T-cell (primary cell): ENCODE data around the gene CSDE1. TPM values are rescaled to one million over a fixed set of nuclear protein-coding genes. Genes with fewer than 3 reads are reported as not detected.

Experiments
- ATAC-seq, 4 experiments: fragments of 200-7000 bp in 3 of 4; fragments of 150-1000 bp in 1 of 4; cut with Tn5 transposase; replicated peaks in 1 of 4; 1 replicate in 3 of 4; 2 replicates in 1 of 4; pipeline ENCODE4 v1.10.0; 2021; ENCODE audit warnings: moderate library complexity in 3 of 4, mild to moderate bottlenecking in 2 of 4, moderate number of reproducible peaks in 1 of 4
- CTCF ChIA-PET, 2 donors: fragments of 300-600 bp; sonication (Branson Sonifier 250); formaldehyde crosslinking; loops; one replicate each; lab custom pipeline; 2022; ENCODE audit warnings: antibody characterized with exemption in 2 of 2; lab: Charles Lee
- POLR2A ChIA-PET, 2 donors: fragments of 300-600 bp; sonication (Branson Sonifier 250); formaldehyde crosslinking; loops; one replicate each; lab custom pipeline; 2022; ENCODE audit warnings: antibody characterized with exemption in 2 of 2; lab: Charles Lee
- DNase-seq, 35 experiments: peaks; one replicate each; pipeline versions ENCODE4 v3.0.0 to v3.0.0-alpha.2; 2013 to 2023
- H3K27ac ChIP-seq: one replicate; pipeline ENCODE4 v1.5.1; 2013; ENCODE audit warnings: low read length
- H3K27me3 ChIP-seq, 2 experiments: replicated peaks in 1 of 2; 1 replicate in 1 of 2; 2 replicates in 1 of 2; pipeline versions ENCODE4 v1.6.1 to v1.7.0; 2013; ENCODE audit warnings: low read length in 1 of 2, mixed read lengths in 1 of 2; ENCODE audit not compliant: control insufficient read depth in 2 of 2, insufficient read depth in 2 of 2; ENCODE audit errors: extremely low read depth in 1 of 2
- H3K36me3 ChIP-seq, 2 donors: 1 replicate in 1 of 2; 2 replicates in 1 of 2; pipeline versions ENCODE4 v1.6.1 to v1.7.0; 2013; ENCODE audit warnings: low read length in 1 of 2; ENCODE audit not compliant: control insufficient read depth in 2 of 2, insufficient read depth in 1 of 2; ENCODE audit errors: extremely low read depth in 1 of 2
- H3K4me1 ChIP-seq, 2 experiments: 1 replicate in 1 of 2; 2 replicates in 1 of 2; pipeline versions ENCODE4 v1.6.1 to v1.7.0; 2013; ENCODE audit warnings: low read length in 2 of 2, mixed read lengths in 1 of 2; ENCODE audit not compliant: insufficient read depth in 2 of 2, control insufficient read depth in 1 of 2; ENCODE audit errors: extremely low read depth in 1 of 2
- H3K4me3 ChIP-seq, 2 donors: 1 replicate in 1 of 2; 2 replicates in 1 of 2; pipeline versions ENCODE4 v1.5.1 to v1.7.0; 2013; ENCODE audit warnings: mild to moderate bottlenecking in 2 of 2, low read length in 1 of 2, moderate library complexity in 1 of 2; ENCODE audit not compliant: control insufficient read depth in 1 of 2; ENCODE audit errors: extremely low read depth in 1 of 2
- H3K9me3 ChIP-seq: 2 replicates; pipeline ENCODE4 v1.7.0; 2013
- H3K27ac Mint-ChIP-seq, 2 donors: one replicate each; pipeline ENCODE4 v1.8.0; 2020 to 2021; ENCODE audit warnings: mild to moderate bottlenecking in 2 of 2, mixed read lengths in 2 of 2
- H3K27me3 Mint-ChIP-seq, 2 donors: one replicate each; pipeline ENCODE4 v1.8.0; 2021 to 2022; ENCODE audit warnings: mixed read lengths in 2 of 2
- H3K36me3 Mint-ChIP-seq: one replicate; pipeline ENCODE4 v1.8.0; 2021; ENCODE audit warnings: mixed read lengths
- H3K4me1 Mint-ChIP-seq, 3 donors: one replicate each; pipeline ENCODE4 v1.8.0; 2020 to 2022; ENCODE audit warnings: mixed read lengths in 3 of 3, mild to moderate bottlenecking in 1 of 3
- H3K4me3 Mint-ChIP-seq, 3 donors: one replicate each; pipeline ENCODE4 v1.8.0; 2020 to 2022; ENCODE audit warnings: mild to moderate bottlenecking in 3 of 3, mixed read lengths in 3 of 3, moderate library complexity in 3 of 3
- H3K9me3 Mint-ChIP-seq, 3 donors: one replicate each; pipeline ENCODE4 v1.8.0; 2020 to 2022; ENCODE audit warnings: mixed read lengths in 3 of 3
- WGBS: methylation state at CpG from one replicate; pipeline ENCODE4 v1.1.5; 2013; ENCODE audit warnings: missing lambda C conversion rate; ENCODE audit not compliant: insufficient coverage; 5-methylcytosine and 5-hydroxymethylcytosine counted together
- total RNA-seq, 35 experiments: library from RNA in 6 of 35; stranded (reverse) in 6 of 35; fragments of 120-200 nt in 1 of 35; gene quantifications; one replicate each; pipeline versions ENCODE4 v1.2.1 to v1.2.4 and lab custom pipeline; 2013 to 2026

Gene CSDE1
- total RNA-seq, 5 donors from 2014 or later (not counting 1 experiment from before 2014, with no cell fraction given): 384 to 623 (median 411) TPM

DNA sequence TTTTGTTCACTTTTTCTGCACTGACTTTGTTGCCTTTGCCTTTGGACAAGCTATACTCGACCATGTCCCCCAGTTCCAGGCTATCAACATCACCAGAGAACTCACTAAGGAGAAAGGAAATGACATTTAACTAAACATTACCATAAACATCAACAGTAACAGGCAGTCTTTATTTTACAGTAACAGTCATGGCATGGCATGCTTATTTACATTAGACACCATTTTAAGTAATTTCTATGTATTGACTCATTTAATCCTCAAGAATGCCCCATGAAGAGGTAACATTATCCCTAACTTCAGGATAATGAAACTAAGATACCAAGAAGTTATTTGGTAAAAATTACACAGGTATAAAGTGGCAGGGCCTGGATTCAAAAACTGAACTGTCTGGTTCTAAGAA lies 32.6 kb downstream of the CSDE1 start:
- H3K9me3 Mint-ChIP-seq: no peaks in the 10 kb centered on the region
- peaks cover 69% of the 10 kb centered on the region for H3K36me3 Mint-ChIP-seq
- H3K4me3 Mint-ChIP-seq: no peak overlapping the region
- no peaks in the 10 kb centered on the region for H3K9me3 ChIP-seq
- peak overlapping the region in 1 of 2 donors; percentile 4 for H3K27ac Mint-ChIP-seq
- H3K27me3 Mint-ChIP-seq: no peaks in the 10 kb centered on the region
- ATAC-seq: no peak
- no peak for DNase-seq
- H3K36me3 ChIP-seq: peaks cover 21 to 95% of the 10 kb centered on the region in 2 donors
- H3K4me1 Mint-ChIP-seq: peaks cover 0 to 10% (median 3%) of the 10 kb centered on the region in 3 donors
- H3K4me3 ChIP-seq: no peak overlapping the region
- ChIA-PET POLR2A (no interaction called here), CTCF (no interaction called here)
- H3K27ac ChIP-seq: no peak overlapping the region
- H3K27me3 ChIP-seq: no peaks in the 10 kb centered on the region
- H3K4me1 ChIP-seq: no peaks in the 10 kb centered on the region
- no CpG with 5 or more reads among the region's 1 CpG for WGBS

DNA sequence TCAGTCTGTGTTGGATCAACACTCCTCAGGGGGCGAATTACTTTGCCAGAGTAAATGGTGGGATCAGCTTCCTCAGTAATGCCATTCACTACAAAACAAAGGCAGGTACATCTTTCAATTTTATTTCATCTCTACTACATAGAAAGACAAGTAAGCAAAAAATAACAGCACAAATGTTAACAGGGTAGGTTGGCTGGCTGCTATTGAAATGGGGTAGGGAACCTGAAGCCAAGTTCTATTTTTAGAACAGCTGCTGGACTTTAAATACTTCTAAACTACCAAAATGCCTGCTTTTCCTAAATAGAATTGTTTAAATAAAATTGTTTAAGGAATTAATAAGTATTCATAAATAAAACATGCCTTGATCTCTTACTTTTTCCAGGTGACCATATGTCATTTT lies 33.9 kb downstream of the CSDE1 start:
- H3K9me3 Mint-ChIP-seq: no peaks in the 10 kb centered on the region
- CTCF ChIA-PET: no interaction called here
- Histone ChIP-seq H3K9me3 (no peaks in the 10 kb centered on the region), H3K27ac (no peak overlapping the region), H3K36me3 (peaks cover 26 to 95% of the 10 kb centered on the region in 2 donors), H3K27me3 (no peaks in the 10 kb centered on the region), H3K4me1 (no peaks in the 10 kb centered on the region), H3K4me3 (no peak overlapping the region)
- no CpG with 5 or more reads among the region's 1 CpG for WGBS
- peaks cover 0 to 4% (median 2%) of the 10 kb centered on the region in 3 donors for H3K4me1 Mint-ChIP-seq
- H3K27ac Mint-ChIP-seq: no peak overlapping the region
- no peak for ATAC-seq
- POLR2A ChIA-PET: interaction anchor here in 1 of 2 donors (1.0 kb wide), 1 partner anchor 15 kb away, joined by 3 read pairs; no protein-coding TSS in a partner anchor
- no peaks in the 10 kb centered on the region for H3K27me3 Mint-ChIP-seq
- no peak for DNase-seq
- H3K36me3 Mint-ChIP-seq: peaks cover 71% of the 10 kb centered on the region
- no peak overlapping the region for H3K4me3 Mint-ChIP-seq

DNA sequence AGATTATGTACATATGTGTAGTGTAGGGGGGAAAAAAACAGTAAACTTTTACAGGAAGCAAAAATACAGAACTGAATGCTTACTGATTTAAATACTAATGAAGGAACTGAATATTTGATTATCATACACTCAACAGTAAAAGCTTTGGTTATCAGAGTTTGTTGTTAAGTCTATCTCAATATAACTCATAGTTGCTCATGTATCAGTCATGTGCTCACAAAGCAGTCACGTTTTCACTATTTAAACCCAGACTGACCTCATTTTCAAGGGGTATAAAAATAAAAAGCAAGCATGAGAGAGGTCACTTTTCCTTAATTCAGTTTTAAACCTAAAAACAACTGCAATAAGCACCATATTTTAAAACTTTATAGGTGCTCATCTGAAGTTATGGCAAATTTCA lies 34.3 kb downstream of the CSDE1 start:
- POLR2A ChIA-PET: interaction anchor here in 1 of 2 donors (0.6 kb wide), 1 partner anchor 140 kb away, joined by 14 read pairs; no protein-coding TSS in a partner anchor
- H3K27ac Mint-ChIP-seq: no peak overlapping the region

DNA sequence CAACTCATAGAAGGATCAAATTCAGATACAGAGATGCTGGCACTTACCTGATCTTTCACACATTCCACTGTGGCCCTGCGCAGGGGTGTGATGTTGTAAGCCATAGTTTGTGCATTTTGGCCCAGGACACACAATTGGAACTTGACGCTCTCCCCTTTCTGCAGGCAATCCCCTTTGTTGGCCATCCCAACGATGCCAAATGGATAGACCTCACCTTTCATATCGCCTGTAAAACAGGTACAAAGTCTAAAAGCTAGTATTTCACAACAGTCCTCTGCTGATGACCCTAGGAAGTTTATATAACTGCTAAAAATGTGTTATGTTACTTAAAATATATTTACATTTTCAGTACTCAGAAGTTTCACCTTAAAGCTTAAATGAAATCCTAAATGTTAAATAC lies 37.3 kb downstream of the CSDE1 start:
- POLR2A ChIA-PET: interaction anchor here (0.6 to 1.3 kb wide), 5 partner anchors 8 to 1640 kb away, joined by 3 to 5 read pairs (median 3); no protein-coding TSS in a partner anchor
- no peaks in the 10 kb centered on the region for H3K9me3 ChIP-seq
- peaks cover 18 to 22% (median 19%) of the 10 kb centered on the region in 3 donors for H3K4me1 Mint-ChIP-seq
- no peak for DNase-seq
- peaks cover 25 to 78% of the 10 kb centered on the region in 2 donors for H3K36me3 ChIP-seq
- no peak overlapping the region for H3K27ac ChIP-seq
- peaks cover 65% of the 10 kb centered on the region for H3K36me3 Mint-ChIP-seq
- H3K9me3 Mint-ChIP-seq: no peaks in the 10 kb centered on the region
- no peak overlapping the region for H3K4me3 Mint-ChIP-seq
- H3K27me3 Mint-ChIP-seq: no peaks in the 10 kb centered on the region
- WGBS: no CpG with 5 or more reads among the region's 4 CpGs
- CTCF ChIA-PET: interaction anchor here in 1 of 2 donors (1.0 to 2.1 kb wide), 3 partner anchors 31 to 139 kb away, joined by 3 to 8 read pairs (median 4); partner anchors contain the start of gene BCAS2
- H3K4me1 ChIP-seq: peaks cover 11 to 12% of the 10 kb centered on the region in 2 experiments
- no peak overlapping the region for H3K27ac Mint-ChIP-seq
- no peak for ATAC-seq
- H3K27me3 ChIP-seq: no peaks in the 10 kb centered on the region
- no peak overlapping the region for H3K4me3 ChIP-seq

More for the DNA sequence above, 34.3 kb downstream of the CSDE1 start:
- no peaks in the 10 kb centered on the region for H3K4me1 ChIP-seq
- no peak overlapping the region for H3K27ac ChIP-seq
- Mint-ChIP-seq H3K27me3 (no peaks in the 10 kb centered on the region), H3K9me3 (no peaks in the 10 kb centered on the region), H3K4me3 (no peak overlapping the region), H3K36me3 (peaks cover 73% of the 10 kb centered on the region), H3K4me1 (peaks cover 0 to 4% (median 2%) of the 10 kb centered on the region in 3 donors)
- no peak for DNase-seq
- CTCF ChIA-PET: no interaction called here
- no peak for ATAC-seq
- H3K36me3 ChIP-seq: peaks cover 26 to 96% of the 10 kb centered on the region in 2 donors
- H3K9me3 ChIP-seq: no peaks in the 10 kb centered on the region
- H3K4me3 ChIP-seq: no peak overlapping the region
- no CpG with 5 or more reads among the region's 1 CpG for WGBS
- H3K27me3 ChIP-seq: no peaks in the 10 kb centered on the region

DNA sequence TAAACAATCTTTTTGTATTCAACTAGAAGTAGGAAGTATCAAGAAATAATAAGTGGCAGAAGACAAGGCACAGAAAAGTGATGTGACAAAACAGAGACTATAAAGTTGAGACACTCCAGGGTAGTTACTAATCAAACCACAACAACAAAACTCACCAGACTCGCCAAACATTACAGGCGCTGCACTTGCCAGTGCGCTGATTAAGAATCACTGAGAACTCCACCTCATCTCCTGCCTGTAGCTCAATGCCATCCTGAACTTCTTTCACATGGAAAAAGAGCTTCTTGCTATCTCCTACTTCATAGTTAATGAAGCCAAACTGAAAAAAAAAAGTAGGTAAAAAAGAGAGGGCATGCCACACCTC lies 38.4 kb downstream of the CSDE1 start:
- Mint-ChIP-seq H3K27ac (no peak overlapping the region), H3K27me3 (no peaks in the 10 kb centered on the region), H3K36me3 (peaks cover 56% of the 10 kb centered on the region), H3K4me3 (no peak overlapping the region), H3K9me3 (no peaks in the 10 kb centered on the region), H3K4me1 (peaks cover 20 to 23% (median 22%) of the 10 kb centered on the region in 3 donors)
- no peaks in the 10 kb centered on the region for H3K9me3 ChIP-seq
- H3K4me3 ChIP-seq: no peak overlapping the region
- CTCF ChIA-PET: interaction anchor here in 1 of 2 donors (0.6 to 2.1 kb wide), 3 partner anchors 32 to 884 kb away, joined by 3 to 8 read pairs (median 3); partner anchors contain the start of gene BCAS2
- peaks cover 14 to 67% of the 10 kb centered on the region in 2 donors for H3K36me3 ChIP-seq
- POLR2A ChIA-PET: interaction anchor here (0.5 to 1.3 kb wide), 7 partner anchors 22 to 378 kb away, joined by 3 read pairs; no protein-coding TSS in a partner anchor
- DNase-seq: no peak
- H3K27ac ChIP-seq: no peak overlapping the region
- H3K4me1 ChIP-seq: peaks cover 15% of the 10 kb centered on the region in 2 experiments
- H3K27me3 ChIP-seq: no peaks in the 10 kb centered on the region
- WGBS: 87% methylated on average over 3 of the region's 3 CpGs
- ATAC-seq: no peak

DNA sequence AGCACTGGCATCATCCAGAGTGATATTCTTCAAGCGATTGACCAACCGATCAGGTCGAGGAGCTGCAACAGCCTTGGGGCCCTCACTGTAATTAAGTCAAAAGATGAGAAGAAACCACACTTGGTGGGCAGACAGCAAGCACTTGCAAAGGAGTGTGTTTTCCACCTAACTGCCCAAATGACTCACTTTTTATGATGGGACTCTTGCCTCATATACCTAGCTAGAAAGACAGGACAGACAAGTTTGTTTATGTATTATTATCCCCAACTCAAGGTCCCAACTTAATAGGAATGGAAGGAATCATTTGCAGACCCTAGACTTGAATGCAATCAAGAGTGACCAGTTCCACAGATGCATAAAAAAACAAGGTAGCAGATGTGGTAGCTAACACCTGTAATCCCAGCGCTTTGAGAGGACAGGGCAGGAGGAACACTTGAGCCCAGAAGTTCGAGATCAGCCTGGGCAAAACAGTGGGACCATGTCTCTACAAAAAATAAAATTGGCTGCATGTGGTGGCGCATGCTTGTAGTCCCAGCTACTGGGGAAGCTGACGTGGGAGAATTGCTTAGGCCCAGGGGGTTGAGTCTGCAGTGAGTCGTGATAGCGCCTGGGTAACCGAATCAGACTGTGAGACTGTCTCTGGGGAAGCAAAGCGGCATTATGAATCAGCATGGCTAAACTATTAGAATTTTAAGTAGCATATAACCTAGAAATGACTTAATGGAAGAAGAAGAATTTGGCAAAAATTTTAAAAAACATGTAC lies 38.9 kb downstream of the CSDE1 start:
- ATAC-seq: no peak
- Mint-ChIP-seq H3K4me1 (peaks cover 21 to 28% (median 26%) of the 10 kb centered on the region in 3 donors), H3K27me3 (no peaks in the 10 kb centered on the region), H3K36me3 (peaks cover 57% of the 10 kb centered on the region), H3K4me3 (no peak overlapping the region), H3K27ac (no peak overlapping the region), H3K9me3 (no peaks in the 10 kb centered on the region)
- Histone ChIP-seq H3K27ac (no peak overlapping the region), H3K36me3 (peaks cover 14 to 61% of the 10 kb centered on the region in 2 donors), H3K4me1 (peaks cover 15% of the 10 kb centered on the region in 2 experiments), H3K9me3 (no peaks in the 10 kb centered on the region), H3K27me3 (no peaks in the 10 kb centered on the region), H3K4me3 (no peak overlapping the region)
- ChIA-PET POLR2A (interaction anchor here (0.6 kb wide), 4 partner anchors 31 to 378 kb away, joined by 3 read pairs; no protein-coding TSS in a partner anchor), CTCF (interaction anchor here in 1 of 2 donors (0.6 to 2.1 kb wide), 2 partner anchors 32 to 883 kb away, joined by 3 to 8 read pairs; no protein-coding TSS in a partner anchor)
- no peak for DNase-seq
- WGBS: 95% methylated on average over 6 of the region's 11 CpGs
